Liver (tissue), 3 donors: Measurements from ENCODE around the gene OR13A1.
"Not testable (repeated sequence)": the region's sequence is repeated elsewhere in the genome, so short reads cannot be mapped to it uniquely, and the experiment has no call there.

ENCODE experiments used
- EGR1 ChIP-seq, 2 donors: IDR thresholded peaks; 2 replicates each; pipeline ENCODE4 v1.6.1; 2016 to 2018; ENCODE audit warnings: antibody characterized with exemption in 2 of 2, low read depth in 2 of 2
- FOXA1 ChIP-seq: IDR thresholded peaks from 2 replicates; pipeline ENCODE4 v1.6.1; 2016; ENCODE audit warnings: antibody characterized with exemption
- GABPA ChIP-seq, 2 donors: IDR thresholded peaks in 1 of 2; conservative IDR thresholded peaks in 1 of 2; 2 replicates each; pipeline ENCODE4 v1.6.1; 2016; ENCODE audit warnings: antibody characterized with exemption in 2 of 2, mild to moderate bottlenecking in 1 of 2, moderate library complexity in 1 of 2
- JUND ChIP-seq, 2 donors: IDR thresholded peaks; 2 replicates each; pipeline ENCODE4 v1.6.1; 2016; ENCODE audit warnings: antibody characterized with exemption in 2 of 2
- RXRA ChIP-seq, 2 donors: IDR thresholded peaks; 2 replicates each; pipeline ENCODE4 v1.6.1; 2017 to 2018; ENCODE audit warnings: antibody characterized with exemption in 2 of 2, mild to moderate bottlenecking in 1 of 2
- SP1 ChIP-seq: IDR thresholded peaks from 2 replicates; pipeline ENCODE4 v1.6.1; 2018; ENCODE audit warnings: antibody characterized with exemption, mild to moderate bottlenecking
- TAF1 ChIP-seq: conservative IDR thresholded peaks from 2 replicates; pipeline ENCODE4 v1.6.1; 2016; ENCODE audit warnings: antibody characterized with exemption, mild to moderate bottlenecking
- YY1 ChIP-seq: IDR thresholded peaks from 2 replicates; pipeline ENCODE4 v1.6.1; 2016; ENCODE audit warnings: antibody characterized with exemption, mild to moderate bottlenecking
- TF ChIP-seq, protein P1 (sequence below): fragments of 150-350 bp; IDR thresholded peaks from 2 replicates; pipeline ENCODE4 v1.5.1; 2017; ENCODE audit warnings: improper control_type of control experiment, low read depth, low read length; ENCODE audit not compliant: missing input control
- TF ChIP-seq, protein P2 (sequence below): IDR thresholded peaks from 2 replicates; pipeline ENCODE4 v1.6.1; 2016; ENCODE audit warnings: antibody characterized with exemption, mild to moderate bottlenecking
- TF ChIP-seq, protein P3 (sequence below): IDR thresholded peaks from 2 replicates; pipeline ENCODE4 v1.6.1; 2016; ENCODE audit warnings: antibody characterized with exemption
- donor health status: healthy.
- donor health status: healthy.

DNA sequence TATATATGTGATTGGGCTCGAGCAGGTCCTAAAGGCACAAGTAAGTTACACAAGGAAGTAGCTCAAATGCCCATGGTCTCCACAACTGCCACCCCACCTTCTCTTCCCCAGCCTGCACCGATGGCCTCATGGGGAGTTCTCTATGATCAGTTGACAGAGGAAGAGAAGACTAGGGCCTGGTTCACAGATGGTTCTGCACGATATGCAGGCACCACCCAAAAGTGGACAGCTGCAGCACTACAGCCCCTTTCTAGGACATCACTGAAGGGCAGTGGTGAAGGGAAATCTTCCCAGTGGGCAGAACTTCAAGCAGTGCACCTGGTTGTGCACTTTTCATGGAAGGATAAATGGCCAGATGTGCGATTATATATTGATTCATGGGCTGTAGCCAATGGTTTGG lies 25.0 kb upstream of the OR13A1 start:
- TF ChIP-seq, protein P1, sequence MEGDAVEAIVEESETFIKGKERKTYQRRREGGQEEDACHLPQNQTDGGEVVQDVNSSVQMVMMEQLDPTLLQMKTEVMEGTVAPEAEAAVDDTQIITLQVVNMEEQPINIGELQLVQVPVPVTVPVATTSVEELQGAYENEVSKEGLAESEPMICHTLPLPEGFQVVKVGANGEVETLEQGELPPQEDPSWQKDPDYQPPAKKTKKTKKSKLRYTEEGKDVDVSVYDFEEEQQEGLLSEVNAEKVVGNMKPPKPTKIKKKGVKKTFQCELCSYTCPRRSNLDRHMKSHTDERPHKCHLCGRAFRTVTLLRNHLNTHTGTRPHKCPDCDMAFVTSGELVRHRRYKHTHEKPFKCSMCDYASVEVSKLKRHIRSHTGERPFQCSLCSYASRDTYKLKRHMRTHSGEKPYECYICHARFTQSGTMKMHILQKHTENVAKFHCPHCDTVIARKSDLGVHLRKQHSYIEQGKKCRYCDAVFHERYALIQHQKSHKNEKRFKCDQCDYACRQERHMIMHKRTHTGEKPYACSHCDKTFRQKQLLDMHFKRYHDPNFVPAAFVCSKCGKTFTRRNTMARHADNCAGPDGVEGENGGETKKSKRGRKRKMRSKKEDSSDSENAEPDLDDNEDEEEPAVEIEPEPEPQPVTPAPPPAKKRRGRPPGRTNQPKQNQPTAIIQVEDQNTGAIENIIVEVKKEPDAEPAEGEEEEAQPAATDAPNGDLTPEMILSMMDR, result not testable (repeated sequence)
- TF ChIP-seq YY1; SP1; JUND (IDR thresholded peaks at IDR 0.05); TAF1; EGR1 (IDR thresholded peaks at IDR 0.05; ENCODE audit: low read depth in 2 of 2); FOXA1; GABPA (IDR thresholded peaks at IDR 0.05 in 1 of 2, conservative IDR thresholded peaks at IDR 0.05 in 1 of 2); RXRA (IDR thresholded peaks at IDR 0.05): not testable (repeated sequence)
- TF ChIP-seq, protein P2, sequence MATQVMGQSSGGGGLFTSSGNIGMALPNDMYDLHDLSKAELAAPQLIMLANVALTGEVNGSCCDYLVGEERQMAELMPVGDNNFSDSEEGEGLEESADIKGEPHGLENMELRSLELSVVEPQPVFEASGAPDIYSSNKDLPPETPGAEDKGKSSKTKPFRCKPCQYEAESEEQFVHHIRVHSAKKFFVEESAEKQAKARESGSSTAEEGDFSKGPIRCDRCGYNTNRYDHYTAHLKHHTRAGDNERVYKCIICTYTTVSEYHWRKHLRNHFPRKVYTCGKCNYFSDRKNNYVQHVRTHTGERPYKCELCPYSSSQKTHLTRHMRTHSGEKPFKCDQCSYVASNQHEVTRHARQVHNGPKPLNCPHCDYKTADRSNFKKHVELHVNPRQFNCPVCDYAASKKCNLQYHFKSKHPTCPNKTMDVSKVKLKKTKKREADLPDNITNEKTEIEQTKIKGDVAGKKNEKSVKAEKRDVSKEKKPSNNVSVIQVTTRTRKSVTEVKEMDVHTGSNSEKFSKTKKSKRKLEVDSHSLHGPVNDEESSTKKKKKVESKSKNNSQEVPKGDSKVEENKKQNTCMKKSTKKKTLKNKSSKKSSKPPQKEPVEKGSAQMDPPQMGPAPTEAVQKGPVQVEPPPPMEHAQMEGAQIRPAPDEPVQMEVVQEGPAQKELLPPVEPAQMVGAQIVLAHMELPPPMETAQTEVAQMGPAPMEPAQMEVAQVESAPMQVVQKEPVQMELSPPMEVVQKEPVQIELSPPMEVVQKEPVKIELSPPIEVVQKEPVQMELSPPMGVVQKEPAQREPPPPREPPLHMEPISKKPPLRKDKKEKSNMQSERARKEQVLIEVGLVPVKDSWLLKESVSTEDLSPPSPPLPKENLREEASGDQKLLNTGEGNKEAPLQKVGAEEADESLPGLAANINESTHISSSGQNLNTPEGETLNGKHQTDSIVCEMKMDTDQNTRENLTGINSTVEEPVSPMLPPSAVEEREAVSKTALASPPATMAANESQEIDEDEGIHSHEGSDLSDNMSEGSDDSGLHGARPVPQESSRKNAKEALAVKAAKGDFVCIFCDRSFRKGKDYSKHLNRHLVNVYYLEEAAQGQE, result not testable (repeated sequence)
- TF ChIP-seq, protein P3, sequence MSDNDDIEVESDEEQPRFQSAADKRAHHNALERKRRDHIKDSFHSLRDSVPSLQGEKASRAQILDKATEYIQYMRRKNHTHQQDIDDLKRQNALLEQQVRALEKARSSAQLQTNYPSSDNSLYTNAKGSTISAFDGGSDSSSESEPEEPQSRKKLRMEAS, result not testable (repeated sequence)
